SK-MEL-5 (cell line): ENCODE data around the gene C10orf90. TPM values are rescaled to one million over a fixed set of nuclear protein-coding genes. Genes with fewer than 3 reads are reported as not detected.
A peak's percentile ranks its signal among the peaks of the same experiment; 100 is the strongest.

Source experiments
- DNase-seq: peaks from one replicate; pipeline ENCODE4 v3.0.0-alpha.2; 2016; ENCODE audit warnings: low read depth, low spot score
- in situ Hi-C: cut with HindIII; loops from 2 replicates; pipeline ENCODE4 v1.10.0; 2016; ENCODE audit warnings: low sequenced_read_pairs, high pct_unique_total_duplicates, low pct_unique_long_range_greater_than_20kb
- total RNA-seq: library from RNA; depleted of rRNA; stranded (reverse); fragments of >200 nt; shearing (Covaris generic); gene quantifications from 2 replicates; pipeline ENCODE4 v1.2.3, GENCODE V29; 2014

C10orf90 gene
- total RNA-seq, 1 experiment from 2014 or later, result 78.1 TPM

DNA sequence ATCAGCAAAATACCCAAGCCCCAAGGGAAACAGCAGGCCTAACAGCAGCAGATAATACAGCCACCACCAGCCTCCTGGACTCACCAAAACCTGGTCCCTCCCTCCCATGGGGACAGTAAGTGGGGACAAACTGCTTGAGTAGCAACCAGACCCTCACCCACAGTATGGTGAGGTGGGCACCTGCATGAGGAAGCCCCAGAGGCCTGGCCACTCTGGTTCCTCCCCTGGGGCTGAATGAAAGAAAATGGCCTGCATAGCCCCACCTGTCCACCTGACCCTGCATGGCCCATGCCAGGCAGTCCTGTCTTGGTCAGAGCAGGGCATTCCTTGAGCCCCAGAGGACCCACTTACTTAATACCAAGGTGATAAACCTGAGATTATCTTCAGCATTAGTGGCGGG lies 13.0 kb upstream of the C10orf90 start:
- no peak for DNase-seq
- in situ Hi-C loops, result no loop called here

DNA sequence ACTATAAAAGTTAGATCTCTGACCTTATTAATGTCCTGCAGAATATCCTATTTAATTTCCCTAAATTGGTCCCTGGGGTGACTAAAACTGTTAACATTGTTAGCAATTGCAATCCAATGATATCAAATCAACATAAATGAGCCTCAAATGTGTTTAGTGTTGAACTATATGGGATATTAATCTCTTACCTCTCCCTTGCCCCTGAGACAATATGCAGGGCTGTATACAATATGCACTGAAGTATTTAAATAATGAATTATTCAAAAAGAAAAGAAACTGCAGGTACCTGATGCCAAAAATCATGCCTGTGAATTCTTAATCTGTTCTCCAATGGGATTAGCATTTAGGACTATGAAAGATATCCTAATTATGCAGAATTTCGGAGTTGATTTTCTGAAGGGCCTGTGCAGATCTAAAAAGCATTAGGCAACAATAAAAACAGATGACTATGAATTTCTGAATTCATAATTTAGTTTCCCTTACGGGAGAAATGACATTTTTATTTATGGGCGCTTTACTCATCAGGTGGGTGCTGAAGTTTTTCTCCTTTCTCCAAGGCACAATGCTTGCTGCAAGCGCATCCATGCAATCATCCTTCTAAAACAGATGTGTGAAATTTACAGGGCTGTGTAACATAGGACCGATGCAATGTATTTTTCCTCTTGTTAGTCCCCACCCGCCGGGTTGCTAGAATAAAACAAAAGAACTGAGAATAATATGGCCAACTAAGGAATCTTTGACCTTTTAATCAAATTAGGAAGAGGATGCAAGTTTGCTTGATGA lies 5.4 kb upstream of the C10orf90 start:
- in situ Hi-C loops, result no loop called here
- DNase-seq, result no peak

DNA sequence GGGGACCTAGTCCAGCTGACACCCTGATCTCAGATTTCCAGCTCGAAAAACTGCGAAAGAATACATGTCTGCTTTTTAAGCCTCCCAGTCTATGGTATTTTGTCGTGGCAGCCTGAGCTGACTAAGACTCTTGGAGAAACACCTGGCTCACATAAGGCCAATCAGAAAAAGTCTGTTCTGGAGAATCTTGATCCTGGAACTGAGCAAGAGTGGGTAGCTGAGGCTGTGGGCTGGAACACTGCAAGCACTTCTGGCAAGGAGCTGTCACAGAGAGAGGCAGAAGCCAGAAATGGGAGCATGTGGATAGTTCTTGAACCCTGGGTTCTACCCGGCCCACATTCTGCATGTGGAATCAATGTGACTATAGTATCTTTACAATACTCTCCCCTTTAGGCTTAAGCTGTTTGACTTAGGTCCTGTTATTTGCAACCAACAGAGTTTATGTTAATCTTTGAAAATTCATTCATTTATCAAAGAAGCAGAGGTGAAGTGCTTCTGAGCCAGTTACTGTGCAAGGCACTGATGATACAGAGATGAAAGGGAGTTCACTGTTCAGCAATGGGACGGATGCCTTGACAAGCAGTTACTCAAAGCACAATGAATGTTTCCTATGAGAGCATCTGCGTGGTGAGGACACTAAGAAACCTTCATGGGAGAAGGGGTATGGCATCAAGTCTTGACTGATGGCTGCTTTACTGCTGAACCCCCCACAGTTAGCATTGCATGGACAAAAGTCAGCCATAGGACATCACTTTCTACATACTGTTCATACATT lies 4.4 kb upstream of the C10orf90 start:
- in situ Hi-C loops, result no loop called here
- DNase-seq, result no peak

DNA sequence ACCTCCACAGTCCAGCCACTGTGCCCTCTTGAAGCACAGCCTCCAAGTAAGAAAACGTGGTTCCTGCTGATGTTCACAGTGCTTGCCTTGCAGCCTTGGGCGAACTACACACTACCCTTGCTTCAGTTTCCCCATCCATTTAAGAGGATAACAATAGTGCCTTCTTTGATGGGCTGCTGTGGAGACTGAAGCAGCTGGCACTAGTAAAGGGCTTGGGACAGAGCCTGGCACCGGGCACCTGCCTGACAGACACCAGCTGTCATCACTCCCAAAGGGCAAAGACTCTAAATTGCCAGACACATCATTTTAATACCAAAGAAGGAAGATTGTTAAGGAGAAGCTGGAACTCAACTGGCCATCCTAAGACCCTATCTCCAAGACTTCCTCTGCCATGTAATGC lies 3.1 kb upstream of the C10orf90 start:
- in situ Hi-C loops, result no loop called here
- no peak for DNase-seq

DNA sequence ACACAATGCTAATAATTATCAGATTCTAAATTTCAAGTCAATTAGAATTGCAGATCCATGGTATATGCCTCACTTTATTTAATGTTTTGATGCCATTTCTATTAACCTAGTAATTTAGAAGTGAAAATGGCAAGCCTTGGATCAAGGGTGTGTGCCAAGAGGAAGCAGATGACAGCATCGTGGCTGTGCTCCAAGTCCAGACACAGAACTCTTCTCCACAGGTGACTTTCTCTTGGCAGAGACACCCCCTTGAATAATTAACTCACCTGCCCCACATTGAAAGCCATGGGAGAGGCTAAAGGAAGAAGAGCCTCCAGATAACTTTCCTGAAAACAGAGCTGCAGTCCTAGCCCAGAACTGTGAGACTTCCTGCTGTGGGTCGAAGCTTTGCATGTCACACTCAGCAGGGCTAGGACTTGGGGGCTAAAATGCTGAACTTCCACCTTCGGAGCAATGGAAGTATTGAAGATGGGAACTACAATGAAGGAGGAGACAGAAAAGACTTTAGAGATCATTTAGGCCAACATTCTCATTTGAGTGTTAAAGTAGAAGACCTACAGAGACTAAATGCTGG lies 996 bp upstream of the C10orf90 start:
- in situ Hi-C loops, result no loop called here
- DNase-seq, result no peak

DNA sequence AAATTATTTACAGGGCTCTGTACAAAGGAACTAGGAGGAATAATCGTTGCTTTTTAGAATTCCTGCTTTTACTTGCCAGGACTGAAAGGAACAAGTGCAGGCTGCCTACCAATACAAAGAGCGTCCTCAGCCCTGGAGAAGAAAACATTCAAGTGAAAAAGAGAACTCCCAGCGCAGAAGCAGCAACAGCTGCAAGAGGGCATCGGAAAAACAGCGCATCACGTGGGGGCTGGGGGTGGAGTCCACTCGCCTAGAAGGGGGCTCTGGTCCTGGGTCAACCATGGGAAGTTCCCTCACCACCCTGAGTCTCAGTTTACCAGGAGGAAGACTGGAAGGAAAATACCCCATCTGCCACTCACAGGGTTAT lies 385 bp upstream of the C10orf90 start:
- peak; percentile 77 for DNase-seq
- in situ Hi-C loops, result no loop called here

DNA sequence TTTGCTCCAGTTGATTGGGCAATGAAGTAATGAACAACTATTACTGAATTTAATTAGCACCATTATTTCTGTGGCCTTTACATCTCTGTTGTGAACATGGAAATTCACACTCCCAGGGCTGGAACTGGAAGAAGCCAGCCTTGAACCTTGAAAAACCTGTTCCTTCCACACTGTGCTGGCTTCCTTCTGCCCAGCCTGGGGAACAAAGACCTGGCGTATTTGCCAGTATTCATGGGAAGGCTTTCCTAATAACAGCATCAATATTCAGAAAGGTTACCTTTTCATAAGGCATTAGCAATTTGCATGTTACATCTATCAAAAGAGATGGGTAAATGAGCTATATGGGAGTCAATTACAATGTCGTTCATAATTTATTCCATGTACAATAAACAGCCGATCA lies 1.3 kb downstream of the C10orf90 start:
- in situ Hi-C loops, result no loop called here
- no peak for DNase-seq

DNA sequence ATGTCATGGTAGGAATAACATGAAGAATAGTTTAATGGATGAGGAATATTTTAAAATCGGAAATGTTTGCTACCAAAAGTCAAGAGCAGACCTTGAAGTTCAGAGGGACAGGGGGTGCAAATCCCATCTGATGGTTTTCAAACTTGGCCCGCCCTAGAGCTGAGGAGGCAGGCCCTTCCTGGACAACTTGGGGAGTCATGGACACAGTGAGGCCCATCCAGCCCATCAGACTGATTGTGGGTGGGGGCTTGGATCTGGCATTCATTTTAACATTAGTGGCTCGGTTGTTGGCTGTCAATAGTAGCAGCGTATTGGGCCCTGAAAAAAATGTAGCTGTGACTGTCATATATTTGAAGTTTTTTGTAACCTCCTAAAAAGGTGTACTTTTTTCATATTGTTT lies 2.0 kb downstream of the C10orf90 start:
- in situ Hi-C loops, result no loop called here
- peak; percentile 67 for DNase-seq

DNA sequence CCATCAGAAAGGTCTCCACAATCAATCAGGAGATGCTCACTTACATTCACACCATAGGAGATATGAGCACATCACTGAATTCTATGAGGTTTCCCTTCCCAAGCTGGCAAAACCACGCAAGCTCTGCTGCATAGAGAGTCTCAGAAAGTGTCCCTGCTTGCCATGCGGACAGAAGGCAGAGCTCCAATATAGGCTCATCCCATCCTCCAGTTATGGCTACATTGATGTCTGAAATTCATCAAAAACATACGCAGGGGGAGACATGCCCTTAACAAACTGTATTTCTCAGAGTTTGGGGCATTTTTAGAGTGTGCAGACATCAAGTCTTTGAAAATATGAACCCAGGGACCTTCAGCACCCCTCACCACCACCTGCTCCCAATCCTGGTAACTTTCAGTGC lies 2.9 kb downstream of the C10orf90 start:
- DNase-seq, result no peak
- in situ Hi-C loops, result no loop called here

DNA sequence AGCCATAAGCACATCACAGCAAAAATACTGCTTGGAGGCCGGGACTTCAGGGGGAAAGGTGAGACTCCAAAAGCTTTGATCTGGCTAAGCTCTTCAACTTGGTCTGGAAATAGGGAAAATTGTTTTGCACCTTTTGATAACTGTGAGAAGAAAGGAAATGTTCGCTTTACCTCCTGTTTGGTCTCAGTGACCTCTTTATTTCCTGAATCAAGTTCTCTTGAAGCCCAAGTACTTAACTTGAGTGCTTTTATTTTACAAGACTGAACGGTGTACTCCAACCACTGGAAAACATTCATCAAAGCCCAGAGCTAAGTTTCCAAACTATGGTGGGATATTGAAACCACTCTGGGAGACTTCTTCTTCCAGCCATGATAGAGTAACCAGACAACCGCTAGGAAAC lies 5.3 kb downstream of the C10orf90 start:
- DNase-seq, result no peak
- in situ Hi-C loops, result no loop called here

DNA sequence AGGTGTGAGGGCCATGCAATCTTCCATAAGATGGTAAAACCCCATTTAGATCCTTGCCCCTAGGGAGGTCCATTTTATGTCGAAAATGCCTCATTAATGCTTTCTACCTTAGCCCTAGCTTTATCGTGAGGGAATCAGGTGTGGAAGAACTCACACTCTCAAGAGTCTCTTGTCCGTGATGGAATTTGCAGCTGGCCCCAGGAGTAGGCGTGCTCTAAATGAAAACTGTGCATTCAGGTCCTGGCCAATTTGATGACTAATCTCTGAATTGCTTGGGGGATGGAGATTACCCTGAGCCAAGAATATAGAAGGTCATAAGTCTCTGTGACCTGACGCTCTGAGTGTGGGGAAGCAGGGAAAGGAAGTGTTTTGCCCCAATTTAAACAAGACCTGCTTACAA lies 6.6 kb downstream of the C10orf90 start:
- peak; percentile 89 for DNase-seq
- in situ Hi-C loops, result no loop called here

DNA sequence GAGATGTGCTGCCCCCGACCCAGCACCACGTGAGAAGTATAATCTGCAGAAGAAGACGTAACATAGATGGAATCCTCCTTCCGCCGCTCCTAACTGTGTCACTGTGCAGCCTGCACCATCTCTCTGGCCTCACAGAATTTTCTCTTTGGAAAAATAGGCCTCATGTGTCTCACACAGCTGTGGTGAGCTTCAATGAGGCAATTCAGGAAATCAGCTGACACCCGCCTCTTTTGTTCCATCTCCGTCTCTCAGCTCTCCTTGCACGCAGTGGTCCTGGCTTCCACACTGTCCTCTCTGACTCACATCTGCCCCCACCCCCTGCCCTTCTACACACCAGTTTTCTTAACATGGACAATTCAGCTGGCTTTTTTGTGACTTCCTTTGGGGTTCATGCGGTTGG lies 7.2 kb downstream of the C10orf90 start:
- in situ Hi-C loops, result no loop called here
- peak; percentile 98 for DNase-seq

DNA sequence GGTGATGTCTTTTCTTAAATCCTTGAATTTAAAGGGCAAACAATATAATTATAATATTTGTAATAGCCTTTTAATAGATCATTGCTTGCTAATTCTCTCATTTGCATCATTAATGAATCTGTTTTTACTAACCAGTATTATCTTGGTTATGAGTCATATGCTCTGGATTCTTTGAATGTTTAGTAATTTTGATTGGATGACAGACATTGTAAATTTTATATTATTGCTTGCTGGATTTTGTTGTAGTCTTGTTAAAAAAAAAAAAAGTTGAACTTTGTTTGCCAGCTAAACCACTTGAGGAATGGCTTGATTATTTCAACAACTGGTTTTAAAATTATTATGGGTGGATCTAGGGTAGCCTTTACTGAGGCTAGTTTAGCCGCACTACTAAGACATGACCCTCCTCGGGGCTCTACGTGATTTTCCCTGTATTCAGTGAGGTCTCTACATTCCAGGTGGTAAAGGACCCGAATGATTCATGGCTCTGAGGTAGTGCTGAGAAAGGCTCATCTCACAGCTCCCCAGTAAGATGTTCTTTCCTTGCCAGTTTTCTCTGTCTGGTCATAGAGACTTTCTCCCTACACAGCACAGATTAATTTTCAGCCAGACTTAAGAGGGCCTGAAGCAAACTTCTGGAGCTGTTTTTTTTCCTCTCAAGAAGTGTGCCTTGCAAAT lies 8.5 kb downstream of the C10orf90 start:
- no peak for DNase-seq
- in situ Hi-C loops, result no loop called here

DNA sequence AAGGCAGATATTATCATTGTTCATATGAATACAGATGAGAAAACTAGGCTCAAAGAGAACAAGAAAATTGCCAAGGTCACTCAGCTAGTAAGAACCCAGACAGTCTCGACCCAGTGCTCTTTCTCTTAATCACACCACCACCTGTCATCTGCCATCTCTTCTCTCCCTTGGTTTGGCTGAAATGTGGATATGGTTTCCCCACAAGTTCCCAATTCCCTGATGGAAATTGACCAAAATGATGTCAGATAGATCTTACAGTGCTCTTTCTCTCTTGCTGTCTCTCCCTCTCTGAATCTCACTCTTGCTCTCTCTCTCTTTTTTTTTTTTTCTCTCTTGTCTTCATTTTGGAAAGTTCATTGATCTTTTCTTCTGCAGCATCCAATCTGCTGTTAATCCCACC lies 9.1 kb downstream of the C10orf90 start:
- in situ Hi-C loops, result no loop called here
- no peak for DNase-seq

DNA sequence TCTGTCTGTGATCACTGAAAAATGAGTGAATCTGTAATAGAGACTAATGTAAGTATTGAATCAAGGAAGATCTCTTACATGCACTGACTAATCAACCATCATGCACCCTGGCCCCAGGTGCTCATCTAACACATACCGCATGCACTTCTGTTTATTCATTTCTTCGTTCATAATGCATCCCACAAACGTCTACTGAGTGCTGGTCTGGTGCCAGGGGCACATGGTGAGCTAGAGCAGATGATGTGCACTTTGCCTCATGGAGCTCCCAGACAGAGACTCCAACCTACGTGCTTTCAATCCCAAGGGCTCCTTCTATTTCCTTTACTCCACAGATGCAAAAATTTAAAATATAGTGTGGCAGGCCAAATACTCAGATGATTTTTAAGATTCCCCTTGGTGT lies 10.7 kb downstream of the C10orf90 start:
- in situ Hi-C loops, result no loop called here
- DNase-seq, result no peak

DNA sequence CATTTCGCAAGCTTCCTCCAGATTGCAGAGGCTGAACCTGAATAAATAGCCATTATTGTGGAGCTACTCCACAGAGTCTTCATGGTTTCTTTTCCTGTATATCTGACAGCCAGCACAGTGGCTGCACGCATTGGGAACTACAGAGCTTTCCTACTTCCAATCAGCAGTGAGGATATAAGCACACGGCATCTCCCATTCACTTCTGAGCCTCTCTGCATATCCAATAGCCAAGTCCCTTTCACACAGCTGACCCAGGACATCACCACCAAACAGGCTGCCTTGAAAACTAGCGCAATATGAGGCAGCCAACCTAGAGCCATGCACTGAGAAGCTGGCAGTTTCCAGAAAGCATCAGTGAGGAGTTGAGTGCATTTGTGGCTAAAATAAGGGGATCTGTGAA lies 11.6 kb downstream of the C10orf90 start:
- DNase-seq, result peak; percentile 63
- in situ Hi-C loops, result no loop called here

DNA sequence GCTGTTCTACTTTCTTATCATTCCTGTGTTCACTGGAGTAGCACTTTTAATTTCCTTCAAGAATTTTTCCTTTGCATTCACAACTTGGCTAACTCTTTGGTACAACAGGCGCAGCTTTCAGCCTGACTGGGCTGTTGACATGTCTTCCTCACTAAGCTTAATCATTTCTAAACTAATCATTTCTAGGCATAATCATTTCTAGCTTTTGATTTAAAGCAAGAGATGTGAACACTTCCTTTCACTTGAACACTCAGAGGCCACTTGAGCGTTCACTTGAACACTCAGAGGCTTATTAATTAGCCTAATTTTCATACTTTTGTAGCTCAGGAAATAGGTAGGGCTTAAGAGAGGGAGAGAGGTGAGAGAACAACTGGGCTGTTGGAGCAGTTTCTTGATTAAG lies 15.9 kb downstream of the C10orf90 start:
- DNase-seq, result no peak
- in situ Hi-C loops, result no loop called here

DNA sequence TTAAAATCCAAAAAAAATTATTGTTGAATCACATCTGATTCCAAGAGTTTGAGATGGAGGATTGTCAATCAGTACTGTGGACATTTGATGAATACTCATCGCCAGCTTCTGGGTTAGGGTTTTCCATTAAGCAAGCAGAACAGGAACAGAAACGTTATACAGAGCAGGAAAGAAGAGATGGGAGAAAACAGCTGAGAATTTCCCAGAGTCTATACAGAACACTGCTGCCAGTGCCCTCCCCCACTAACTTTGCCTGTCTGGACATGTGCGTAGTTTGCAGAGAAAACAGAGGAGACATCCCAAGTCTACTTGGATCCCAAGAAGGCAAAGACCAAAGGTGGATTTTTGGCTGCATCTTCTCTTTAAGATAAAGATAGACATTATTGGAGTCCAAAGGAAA lies 19.0 kb downstream of the C10orf90 start:
- in situ Hi-C loops, result no loop called here
- no peak for DNase-seq
